ENCODE measurements around the gene CST4. TPM values are rescaled to one million over a fixed set of nuclear protein-coding genes. Genes with fewer than 3 reads are reported as not detected.

The CST4 gene
- total and polyA plus RNA-seq, 2 experiments from 2014 or later, result 0.23 TPM; not detected in 1

DNA sequence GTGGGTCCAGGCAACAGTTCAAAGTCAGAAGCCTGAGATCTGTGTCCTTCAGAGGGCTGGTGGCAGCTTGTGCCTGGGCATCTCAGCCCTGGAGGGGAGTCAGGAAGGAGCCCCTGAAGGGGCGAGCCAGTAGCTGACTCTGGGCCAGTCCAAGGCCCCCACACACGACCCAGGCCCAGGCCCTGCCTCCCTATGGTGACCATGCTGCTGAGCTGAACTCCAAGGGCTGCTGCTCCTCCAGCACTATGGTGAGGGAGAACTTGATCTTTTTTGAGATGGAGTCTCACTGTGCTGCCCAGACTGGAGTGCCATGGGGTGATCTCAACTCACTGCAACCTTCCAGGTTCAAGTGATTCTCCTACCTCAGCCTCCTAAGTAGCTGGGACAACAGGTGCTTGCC, 35.9 kb downstream of the CST4 start:
- Histone ChIP-seq H3K4me3 (no peak overlapping the region), H2AFZ (no peak overlapping the region), H3K9me2 (replicated peaks; ENCODE audit: insufficient read depth) (no peaks in the 10 kb centered on the region), H3K36me3 (replicated peaks; ENCODE audit: insufficient read depth, low read depth) (no peaks in the 10 kb centered on the region), H3K27me3 (no peaks in the 10 kb centered on the region), H4K20me1 (ENCODE audit: insufficient read depth, poor library complexity, severe bottlenecking) (no peaks in the 10 kb centered on the region), H3K79me2 (no peaks in the 10 kb centered on the region), H3K4me1 (ENCODE audit: insufficient read depth) (peaks cover 4% of the 10 kb centered on the region), H3K4me2 (no peak overlapping the region), H3K27ac (no peak overlapping the region), H3K9me3 (ENCODE audit: low read depth) (no peaks in the 10 kb centered on the region)
- TF ChIP-seq, protein P1, sequence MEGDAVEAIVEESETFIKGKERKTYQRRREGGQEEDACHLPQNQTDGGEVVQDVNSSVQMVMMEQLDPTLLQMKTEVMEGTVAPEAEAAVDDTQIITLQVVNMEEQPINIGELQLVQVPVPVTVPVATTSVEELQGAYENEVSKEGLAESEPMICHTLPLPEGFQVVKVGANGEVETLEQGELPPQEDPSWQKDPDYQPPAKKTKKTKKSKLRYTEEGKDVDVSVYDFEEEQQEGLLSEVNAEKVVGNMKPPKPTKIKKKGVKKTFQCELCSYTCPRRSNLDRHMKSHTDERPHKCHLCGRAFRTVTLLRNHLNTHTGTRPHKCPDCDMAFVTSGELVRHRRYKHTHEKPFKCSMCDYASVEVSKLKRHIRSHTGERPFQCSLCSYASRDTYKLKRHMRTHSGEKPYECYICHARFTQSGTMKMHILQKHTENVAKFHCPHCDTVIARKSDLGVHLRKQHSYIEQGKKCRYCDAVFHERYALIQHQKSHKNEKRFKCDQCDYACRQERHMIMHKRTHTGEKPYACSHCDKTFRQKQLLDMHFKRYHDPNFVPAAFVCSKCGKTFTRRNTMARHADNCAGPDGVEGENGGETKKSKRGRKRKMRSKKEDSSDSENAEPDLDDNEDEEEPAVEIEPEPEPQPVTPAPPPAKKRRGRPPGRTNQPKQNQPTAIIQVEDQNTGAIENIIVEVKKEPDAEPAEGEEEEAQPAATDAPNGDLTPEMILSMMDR (IDR thresholded peaks at IDR 0.05; ENCODE audit: poor library complexity), result no peak
- TF ChIP-seq EZH2 (IDR thresholded peaks at IDR 0.05; ENCODE audit: borderline replicate concordance) (no peak), EZH2phosphoT487 (IDR thresholded peaks at IDR 0.05; ENCODE audit: low read depth, severe bottlenecking, unreplicated experiment) (no peak)
- no peak for DNase-seq (ENCODE audit: low spot score)
- 92% methylated on average over 2 of the region's 2 CpGs for WGBS (ENCODE audit: low lambda C conversion rate, missing lambda C conversion rate)

DNA sequence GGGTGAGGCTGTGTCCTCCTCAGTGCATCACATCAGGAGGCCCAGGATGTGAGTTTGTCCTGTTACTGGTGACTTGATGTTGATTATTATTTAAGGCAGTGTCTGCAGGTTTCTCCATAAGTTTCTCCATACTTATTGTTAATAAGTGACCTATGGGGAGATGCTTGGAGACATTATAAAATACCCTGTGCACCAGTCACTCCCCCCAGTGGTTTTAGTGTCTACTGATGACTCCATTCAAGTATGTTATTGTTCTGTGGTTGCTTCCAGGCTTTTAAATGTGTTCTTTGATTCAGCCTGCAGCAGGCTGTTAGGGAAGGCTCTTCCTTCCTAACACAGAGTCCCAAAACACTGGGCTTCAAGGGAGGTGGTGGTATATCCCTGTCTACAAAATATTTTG, 36.5 kb downstream of the CST4 start:
- Histone ChIP-seq H3K4me2 (no peak overlapping the region), H4K20me1 (ENCODE audit: insufficient read depth, poor library complexity, severe bottlenecking) (no peaks in the 10 kb centered on the region), H3K9me2 (replicated peaks; ENCODE audit: insufficient read depth) (no peaks in the 10 kb centered on the region), H3K79me2 (no peaks in the 10 kb centered on the region), H3K27me3 (no peaks in the 10 kb centered on the region), H3K9me3 (ENCODE audit: low read depth) (no peaks in the 10 kb centered on the region), H2AFZ (no peak overlapping the region), H3K4me3 (no peak overlapping the region), H3K36me3 (replicated peaks; ENCODE audit: insufficient read depth, low read depth) (no peaks in the 10 kb centered on the region), H3K27ac (no peak overlapping the region), H3K4me1 (ENCODE audit: insufficient read depth) (peaks cover under 1% of the 10 kb centered on the region)
- no peak for TF ChIP-seq EZH2phosphoT487 (IDR thresholded peaks at IDR 0.05; ENCODE audit: low read depth, severe bottlenecking, unreplicated experiment)
- TF ChIP-seq, protein P1 (IDR thresholded peaks at IDR 0.05; ENCODE audit: poor library complexity), result no peak
- no peak for TF ChIP-seq EZH2 (IDR thresholded peaks at IDR 0.05; ENCODE audit: borderline replicate concordance)
- DNase-seq (ENCODE audit: low spot score), result no peak

DNA sequence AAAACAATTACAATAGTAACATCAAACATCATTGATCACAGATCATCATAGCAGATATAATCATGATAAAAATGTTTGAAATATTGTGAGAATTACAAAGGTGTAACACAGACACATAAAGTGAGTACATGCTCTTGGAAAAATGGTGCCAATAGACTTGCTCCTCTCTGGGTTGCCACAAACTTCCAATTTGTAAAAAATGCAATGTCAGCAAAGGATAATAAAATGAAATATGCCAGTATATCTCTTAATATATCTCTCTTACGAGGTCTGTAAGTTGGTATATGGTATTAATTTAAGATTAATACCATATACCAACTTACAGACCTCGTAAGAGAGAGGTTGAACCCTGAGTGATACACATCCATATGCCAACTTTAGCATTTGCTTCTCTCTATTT, 37.7 kb downstream of the CST4 start:
- WGBS (ENCODE audit: low lambda C conversion rate, missing lambda C conversion rate), result 91% methylated on average over 2 of the region's 2 CpGs
- Histone ChIP-seq H3K36me3 (replicated peaks; ENCODE audit: insufficient read depth, low read depth) (no peaks in the 10 kb centered on the region), H4K20me1 (ENCODE audit: insufficient read depth, poor library complexity, severe bottlenecking) (no peaks in the 10 kb centered on the region), H2AFZ (no peak overlapping the region), H3K4me1 (ENCODE audit: insufficient read depth) (no peaks in the 10 kb centered on the region), H3K79me2 (no peaks in the 10 kb centered on the region), H3K9me3 (ENCODE audit: low read depth) (no peaks in the 10 kb centered on the region), H3K4me3 (no peak overlapping the region), H3K27me3 (no peaks in the 10 kb centered on the region), H3K27ac (no peak overlapping the region), H3K4me2 (no peak overlapping the region), H3K9me2 (replicated peaks; ENCODE audit: insufficient read depth) (no peaks in the 10 kb centered on the region)
- TF ChIP-seq EZH2 (IDR thresholded peaks at IDR 0.05; ENCODE audit: borderline replicate concordance) (no peak), EZH2phosphoT487 (IDR thresholded peaks at IDR 0.05; ENCODE audit: low read depth, severe bottlenecking, unreplicated experiment) (no peak)
- TF ChIP-seq, protein P1 (IDR thresholded peaks at IDR 0.05; ENCODE audit: poor library complexity), result no peak
- no peak for DNase-seq (ENCODE audit: low spot score)

Data from hepatocyte (in vitro differentiated cells).